Vagina (tissue), 2 donors: ENCODE measurements around the gene SMIM30. TPM values are rescaled to one million over a fixed set of nuclear protein-coding genes. Genes with fewer than 3 reads are reported as not detected.

Source experiments
- DNase-seq, 2 donors: peaks; one replicate each; pipeline ENCODE4 v3.0.0-alpha.2; 2017; ENCODE audit errors: extremely low spot score in 2 of 2
- H3K27ac ChIP-seq: fragments of 200-600 bp; sonication (generic); one replicate; pipeline ENCODE4 v1.5.1; 2019
- H3K27me3 ChIP-seq: fragments of 200-600 bp; sonication (generic); one replicate; pipeline ENCODE4 v1.5.1; 2019
- H3K36me3 ChIP-seq, 2 donors: fragments of 200-600 bp; sonication (generic); one replicate each; pipeline ENCODE4 v1.5.1; 2017 to 2019
- H3K4me1 ChIP-seq: fragments of 200-600 bp; sonication (generic); one replicate; pipeline ENCODE4 v1.5.1; 2019
- H3K4me3 ChIP-seq, 2 donors: fragments of 200-600 bp; sonication (generic); 1 replicate in 1 of 2; 2 replicates in 1 of 2; pipeline ENCODE4 v1.5.1; 2016 to 2019
- H3K9me3 ChIP-seq: fragments of 200-600 bp; sonication (generic); one replicate; pipeline ENCODE4 v1.5.1; 2019
- CTCF ChIP-seq, 3 experiments: fragments of 450-650 bp in 2 of 3; fragments of 200-600 bp in 1 of 3; sonication (generic) in 1 of 3; IDR thresholded peaks; one replicate each; pipeline ENCODE4 v1.5.1; 2017 to 2019; ENCODE audit warnings: antibody characterized with exemption in 3 of 3, mild to moderate bottlenecking in 2 of 3, moderate library complexity in 2 of 3
- POLR2A ChIP-seq, 2 donors: fragments of 450-650 bp; IDR thresholded peaks; one replicate each; pipeline ENCODE4 v1.6.1; 2017; ENCODE audit warnings: antibody characterized with exemption in 2 of 2, mild to moderate bottlenecking in 2 of 2, moderate library complexity in 2 of 2
- POLR2AphosphoS5 ChIP-seq, 2 donors: sonication (generic); formaldehyde crosslinking; IDR thresholded peaks; one replicate each; pipeline ENCODE4 v1.9.0; 2017; ENCODE audit warnings: antibody characterized with exemption in 2 of 2, mild to moderate bottlenecking in 2 of 2, low read depth in 1 of 2; ENCODE audit not compliant: insufficient read depth in 1 of 2
- intact Hi-C: fragments of 100-400 bp; cut with DNase I; formaldehyde crosslinking; loops from one replicate; pipeline ENCODE4 v1.15.1; 2023
- total RNA-seq: library from RNA; depleted of rRNA; stranded (reverse); fragments of >200 nt; gene quantifications from one replicate; pipeline ENCODE4 v1.2.3, GENCODE V29; 2016

SMIM30 gene
- total RNA-seq, 1 donor from 2014 or later, result 15.7 TPM

- H3K9me3 ChIP-seq, result no peaks in the 10 kb centered on the region
- TF ChIP-seq POLR2AphosphoS5 (IDR thresholded peaks at IDR 0.05; ENCODE audit: insufficient read depth in 1 of 2, low read depth in 1 of 2) (no peak), CTCF (IDR thresholded peaks at IDR 0.05) (no peak), POLR2A (IDR thresholded peaks at IDR 0.05) (no peak)
- H3K27ac ChIP-seq, result no peak overlapping the region
- H3K27me3 ChIP-seq, result no peaks in the 10 kb centered on the region
- intact Hi-C loops, result no loop called here
- no peaks in the 10 kb centered on the region for H3K36me3 ChIP-seq
- H3K4me1 ChIP-seq, result no peaks in the 10 kb centered on the region
- DNase-seq, result no peak
- H3K4me3 ChIP-seq, result no peak overlapping the region
Observed at GRCh38 chr7:113078331-113078730, 40.0 kb downstream of the SMIM30 start.

GRCh38 chr7:113076703-113077102, 41.7 kb downstream of the SMIM30 start:
- H3K4me1 ChIP-seq, result no peaks in the 10 kb centered on the region
- intact Hi-C loops, result no loop called here

GRCh38 chr7:113071465-113071864, 46.9 kb downstream of the SMIM30 start:
- DNase-seq, result no peak
- H3K36me3 ChIP-seq, result no peaks in the 10 kb centered on the region
- intact Hi-C loops, result no loop called here
- no peaks in the 10 kb centered on the region for H3K9me3 ChIP-seq
- no peaks in the 10 kb centered on the region for H3K4me1 ChIP-seq
- H3K27me3 ChIP-seq, result no peaks in the 10 kb centered on the region
- no peak overlapping the region for H3K27ac ChIP-seq
- H3K4me3 ChIP-seq, result no peak overlapping the region
- TF ChIP-seq CTCF (IDR thresholded peaks at IDR 0.05) (no peak), POLR2AphosphoS5 (IDR thresholded peaks at IDR 0.05; ENCODE audit: insufficient read depth in 1 of 2, low read depth in 1 of 2) (no peak), POLR2A (IDR thresholded peaks at IDR 0.05) (no peak)

More at GRCh38 chr7:113076703-113077102, 41.7 kb downstream of the SMIM30 start:
- DNase-seq, result no peak
- no peaks in the 10 kb centered on the region for H3K27me3 ChIP-seq
- no peak overlapping the region for H3K27ac ChIP-seq
- H3K9me3 ChIP-seq, result no peaks in the 10 kb centered on the region
- no peaks in the 10 kb centered on the region for H3K36me3 ChIP-seq
- no peak overlapping the region for H3K4me3 ChIP-seq
- TF ChIP-seq POLR2A (IDR thresholded peaks at IDR 0.05) (no peak), CTCF (IDR thresholded peaks at IDR 0.05) (no peak), POLR2AphosphoS5 (IDR thresholded peaks at IDR 0.05; ENCODE audit: insufficient read depth in 1 of 2, low read depth in 1 of 2) (no peak)

Other genes with a start within 250 kb of the SMIM30 start
- not detected for gene GPR85, start 31.7 kb downstream of the SMIM30 start, total RNA-seq